ENCODE results near the gene NPAS3.

DNA sequence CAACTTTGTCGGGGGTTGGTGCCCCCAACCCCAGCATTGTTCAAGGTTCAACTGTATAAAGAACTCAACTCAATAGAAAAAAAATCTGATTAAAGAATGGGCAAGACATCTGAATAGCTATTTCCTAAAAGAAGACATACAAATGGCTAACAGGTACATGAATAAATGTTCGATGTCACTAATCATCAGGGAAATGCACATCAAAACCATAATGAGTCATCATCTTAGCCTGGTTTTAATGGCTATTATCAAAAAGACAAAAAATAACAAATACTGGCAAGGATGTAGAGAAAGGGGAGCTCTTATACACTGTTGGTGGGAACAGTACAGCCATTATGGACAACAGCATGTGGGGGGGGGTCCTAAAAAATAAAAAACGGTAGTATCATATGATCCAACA is 28.7 kb downstream of the NPAS3 start:
- TF ChIP-seq, protein P1, sequence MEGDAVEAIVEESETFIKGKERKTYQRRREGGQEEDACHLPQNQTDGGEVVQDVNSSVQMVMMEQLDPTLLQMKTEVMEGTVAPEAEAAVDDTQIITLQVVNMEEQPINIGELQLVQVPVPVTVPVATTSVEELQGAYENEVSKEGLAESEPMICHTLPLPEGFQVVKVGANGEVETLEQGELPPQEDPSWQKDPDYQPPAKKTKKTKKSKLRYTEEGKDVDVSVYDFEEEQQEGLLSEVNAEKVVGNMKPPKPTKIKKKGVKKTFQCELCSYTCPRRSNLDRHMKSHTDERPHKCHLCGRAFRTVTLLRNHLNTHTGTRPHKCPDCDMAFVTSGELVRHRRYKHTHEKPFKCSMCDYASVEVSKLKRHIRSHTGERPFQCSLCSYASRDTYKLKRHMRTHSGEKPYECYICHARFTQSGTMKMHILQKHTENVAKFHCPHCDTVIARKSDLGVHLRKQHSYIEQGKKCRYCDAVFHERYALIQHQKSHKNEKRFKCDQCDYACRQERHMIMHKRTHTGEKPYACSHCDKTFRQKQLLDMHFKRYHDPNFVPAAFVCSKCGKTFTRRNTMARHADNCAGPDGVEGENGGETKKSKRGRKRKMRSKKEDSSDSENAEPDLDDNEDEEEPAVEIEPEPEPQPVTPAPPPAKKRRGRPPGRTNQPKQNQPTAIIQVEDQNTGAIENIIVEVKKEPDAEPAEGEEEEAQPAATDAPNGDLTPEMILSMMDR (conservative IDR thresholded peaks at IDR 0.05; ENCODE audit: low read depth, low read length), result no peak
- TF ChIP-seq EZH2 (IDR thresholded peaks at IDR 0.05; ENCODE audit: low read length, unreplicated experiment), result no peak

Data from PC-3 (cell line).